ENCODE results near the gene COTL1. TPM values are rescaled to one million over a fixed set of nuclear protein-coding genes. Genes with fewer than 3 reads are reported as not detected.

Gene COTL1
- total RNA-seq, 1 donor, result 528 TPM

DNA sequence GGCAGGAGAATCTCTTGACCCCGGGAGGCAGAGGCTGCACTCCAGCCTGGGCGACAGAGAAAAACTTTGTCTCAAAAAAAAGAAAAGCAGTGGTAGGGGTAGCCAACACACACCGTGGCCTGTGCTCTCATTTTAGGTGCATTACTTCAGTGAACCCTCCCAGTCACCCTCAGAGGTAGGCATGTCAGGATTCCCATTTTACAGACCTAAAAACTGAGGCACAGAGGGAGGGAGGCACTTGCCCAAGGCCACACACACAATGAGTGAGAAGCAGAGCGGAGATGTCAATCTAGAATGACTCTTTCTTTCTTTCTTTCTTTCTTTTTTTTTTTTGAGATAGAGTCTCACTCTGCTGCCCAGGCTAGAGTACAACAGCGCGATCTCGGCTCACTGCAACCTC is 5.2 kb downstream of the COTL1 start:
- no peaks in the 10 kb centered on the region for H3K9me3 ChIP-seq (ENCODE audit: low read depth, low read length)
- no peak overlapping the region for H3K4me3 ChIP-seq (ENCODE audit: low read length)
- peaks cover 91% of the 10 kb centered on the region for H3K4me1 ChIP-seq (ENCODE audit: insufficient read depth, low read length)
- H3K27me3 ChIP-seq (ENCODE audit: insufficient read depth, low read length), result no peaks in the 10 kb centered on the region

DNA sequence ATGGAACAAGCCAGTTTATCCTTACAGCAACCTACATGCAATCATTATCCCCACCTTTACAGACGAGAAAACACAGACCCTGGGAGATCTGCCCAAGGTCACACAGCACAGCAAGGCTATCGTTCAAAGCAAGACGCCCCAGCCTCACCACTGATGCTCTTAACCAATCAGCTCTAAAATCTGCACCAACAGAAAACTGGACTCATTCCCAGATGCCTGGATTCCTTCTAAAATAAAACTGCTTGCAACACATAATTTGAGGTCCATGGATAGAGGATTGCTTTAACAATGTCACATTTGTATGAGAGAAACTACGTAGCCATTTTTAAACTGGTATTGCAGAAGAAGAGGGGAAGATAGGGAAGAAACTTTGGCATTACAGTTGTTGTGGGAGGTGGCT is 6.8 kb downstream of the COTL1 start:
- H3K9me3 ChIP-seq (ENCODE audit: low read depth, low read length), result no peaks in the 10 kb centered on the region
- H3K27me3 ChIP-seq (ENCODE audit: insufficient read depth, low read length), result no peaks in the 10 kb centered on the region
- peaks cover 97% of the 10 kb centered on the region for H3K4me1 ChIP-seq (ENCODE audit: insufficient read depth, low read length)
- no peak overlapping the region for H3K4me3 ChIP-seq (ENCODE audit: low read length)

DNA sequence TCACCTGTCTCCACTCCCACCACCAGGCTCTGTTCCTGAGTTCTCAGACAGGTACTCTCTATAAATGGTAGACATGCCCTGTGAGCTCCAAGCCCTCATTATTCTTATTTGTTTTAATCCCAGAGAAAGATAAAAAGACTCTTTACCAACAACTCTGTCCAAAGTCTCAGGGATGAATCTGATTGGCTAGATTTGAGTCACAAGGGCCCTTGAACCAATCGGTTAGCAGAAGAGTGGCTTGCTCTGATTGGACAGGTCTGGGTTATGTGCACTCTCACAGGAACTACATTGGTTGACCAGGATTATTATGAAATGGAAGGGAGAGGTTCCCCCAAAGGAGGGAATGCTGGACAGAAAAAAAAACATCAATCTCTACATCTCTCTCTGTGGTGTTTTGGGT is 7.5 kb downstream of the COTL1 start:
- H3K4me3 ChIP-seq (ENCODE audit: low read length), result no peak overlapping the region
- H3K9me3 ChIP-seq (ENCODE audit: low read depth, low read length), result no peaks in the 10 kb centered on the region
- no peaks in the 10 kb centered on the region for H3K27me3 ChIP-seq (ENCODE audit: insufficient read depth, low read length)
- H3K4me1 ChIP-seq (ENCODE audit: insufficient read depth, low read length), result peaks cover 97% of the 10 kb centered on the region

DNA sequence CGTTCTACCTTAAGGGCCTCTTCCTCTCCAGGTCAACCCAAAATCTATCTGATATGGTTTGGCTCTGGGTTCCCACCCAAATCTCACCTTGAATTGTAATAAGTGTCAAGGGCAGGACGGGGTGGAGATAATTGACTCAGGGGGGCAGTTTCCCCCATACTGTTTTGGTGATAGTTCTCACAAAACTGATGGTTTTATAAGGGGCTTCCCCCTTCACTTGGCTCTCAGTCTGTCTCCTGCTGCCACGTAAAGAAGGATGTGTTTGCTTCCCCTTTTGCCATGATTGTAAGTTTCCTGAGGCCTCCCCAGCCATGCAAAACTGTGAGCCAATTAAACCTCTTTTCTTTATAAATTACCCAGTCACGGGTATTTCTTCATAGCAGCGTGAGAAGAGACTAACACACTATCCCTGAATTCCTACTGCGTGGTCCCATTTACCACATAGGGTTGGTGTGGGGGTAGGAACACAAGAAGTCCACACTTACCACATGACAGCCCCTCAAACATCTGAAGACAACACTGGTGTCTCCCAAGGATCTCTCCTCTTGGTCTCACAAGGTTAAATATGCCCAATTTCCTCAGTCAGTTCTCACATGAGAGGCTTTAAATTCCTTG is 8.2 kb downstream of the COTL1 start:
- H3K27me3 ChIP-seq (ENCODE audit: insufficient read depth, low read length), result no peaks in the 10 kb centered on the region
- H3K9me3 ChIP-seq (ENCODE audit: low read depth, low read length), result no peaks in the 10 kb centered on the region
- H3K4me3 ChIP-seq (ENCODE audit: low read length), result no peak overlapping the region
- peaks cover 97% of the 10 kb centered on the region for H3K4me1 ChIP-seq (ENCODE audit: insufficient read depth, low read length)

DNA sequence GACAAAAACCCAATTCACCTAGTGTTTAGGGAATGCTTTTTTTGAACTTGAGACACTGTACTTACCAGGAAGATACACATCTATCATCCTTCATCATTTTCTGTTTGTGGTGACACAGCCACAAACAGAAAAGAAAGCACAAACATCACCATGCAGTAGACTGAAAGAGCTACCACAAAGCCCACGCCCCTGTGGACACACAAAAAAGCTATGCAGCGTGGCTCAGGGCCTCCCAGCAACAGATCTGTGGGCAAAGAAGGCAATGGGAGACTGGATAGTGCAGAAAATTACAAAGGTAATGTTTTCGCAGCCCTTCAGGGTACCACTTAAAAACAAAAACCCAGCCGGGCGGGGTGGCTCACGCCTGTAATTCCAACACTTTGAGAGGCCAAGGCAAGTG is 9.6 kb downstream of the COTL1 start:
- H3K4me1 ChIP-seq (ENCODE audit: insufficient read depth, low read length), result peaks cover 92% of the 10 kb centered on the region
- H3K4me3 ChIP-seq (ENCODE audit: low read length), result no peak overlapping the region
- no peaks in the 10 kb centered on the region for H3K27me3 ChIP-seq (ENCODE audit: insufficient read depth, low read length)
- H3K9me3 ChIP-seq (ENCODE audit: low read depth, low read length), result no peaks in the 10 kb centered on the region

DNA sequence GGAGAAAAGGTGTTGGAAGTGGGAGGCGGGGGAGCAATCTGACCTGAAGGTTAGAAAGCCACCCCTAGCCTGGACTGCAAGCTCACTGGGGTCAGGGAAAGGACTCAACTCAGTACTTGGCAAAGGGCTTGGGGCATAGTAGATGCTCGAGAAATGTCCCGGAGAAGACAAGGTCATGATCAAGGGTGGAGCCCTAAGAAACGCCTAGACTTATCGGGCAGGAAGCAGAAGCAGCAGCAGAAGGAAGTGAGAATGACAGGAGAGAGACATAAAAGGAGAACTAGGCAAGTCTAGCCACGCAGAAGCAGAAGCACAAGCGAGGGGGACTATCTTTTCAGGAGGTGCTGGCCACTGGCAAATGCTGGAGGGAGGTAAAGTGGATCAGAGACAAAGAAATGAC is 10.2 kb downstream of the COTL1 start:
- Histone ChIP-seq H3K27me3 (ENCODE audit: insufficient read depth, low read length) (no peaks in the 10 kb centered on the region), H3K9me3 (ENCODE audit: low read depth, low read length) (no peaks in the 10 kb centered on the region), H3K4me3 (ENCODE audit: low read length) (no peak overlapping the region), H3K4me1 (ENCODE audit: insufficient read depth, low read length) (peaks cover 92% of the 10 kb centered on the region)

DNA sequence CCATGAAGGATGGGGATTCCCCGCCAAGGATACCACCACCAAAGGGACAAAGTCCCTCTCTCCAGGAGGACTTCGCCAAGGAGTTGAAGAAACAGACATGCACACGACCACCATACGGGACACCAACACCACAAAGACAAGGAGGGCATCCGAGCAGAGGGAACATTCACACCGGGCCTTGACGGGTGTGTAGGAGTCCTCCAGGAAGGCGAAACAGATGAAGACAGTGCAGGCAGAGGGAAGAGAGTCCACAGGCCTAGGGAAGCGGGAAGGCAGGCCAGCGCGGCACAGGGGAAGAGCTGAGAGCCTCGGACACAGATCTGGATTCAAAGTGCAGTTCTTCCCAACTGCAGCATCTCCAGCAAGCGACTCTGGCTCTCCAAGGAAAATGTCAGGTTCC is 10.8 kb downstream of the COTL1 start:
- Histone ChIP-seq H3K27me3 (ENCODE audit: insufficient read depth, low read length) (no peaks in the 10 kb centered on the region), H3K4me3 (ENCODE audit: low read length) (no peak overlapping the region), H3K4me1 (ENCODE audit: insufficient read depth, low read length) (peaks cover 92% of the 10 kb centered on the region), H3K9me3 (ENCODE audit: low read depth, low read length) (no peaks in the 10 kb centered on the region)

DNA sequence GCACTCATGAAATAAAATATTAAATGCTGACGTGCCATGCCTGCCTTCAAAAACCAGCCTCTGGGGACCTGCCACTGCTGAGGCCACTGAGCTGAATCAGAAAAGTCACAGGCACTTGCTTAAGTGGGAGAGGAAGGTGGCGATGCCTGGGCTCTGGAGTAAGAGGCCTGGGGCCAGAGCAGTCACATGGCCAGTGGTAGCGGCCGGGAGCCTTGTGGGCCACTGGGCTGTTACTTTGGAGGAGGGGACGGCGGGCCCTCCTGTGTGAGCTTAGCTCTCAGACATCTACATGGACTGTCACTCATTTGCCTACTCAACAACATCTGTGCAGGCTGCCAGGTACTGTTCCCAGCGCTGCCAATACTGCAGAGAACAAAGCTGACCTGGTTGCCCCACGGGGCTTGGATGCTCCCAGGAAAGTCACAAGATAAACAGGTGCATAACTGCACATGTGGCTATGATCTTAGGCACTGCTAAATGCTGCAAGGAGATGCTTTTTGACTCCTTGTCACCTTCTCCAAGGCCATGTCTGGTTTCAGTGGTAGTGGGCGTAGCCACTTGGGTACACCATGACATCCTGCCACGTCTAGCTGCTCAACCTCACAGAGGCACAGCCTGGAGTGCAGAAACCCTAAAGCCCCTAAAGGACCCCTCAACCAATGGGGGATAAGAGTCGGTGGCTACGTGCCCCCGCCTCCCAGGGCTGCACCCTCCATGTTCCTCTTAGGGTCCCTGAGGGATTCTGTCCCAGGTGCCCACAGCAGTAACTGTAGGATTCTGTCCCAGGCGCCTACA is 11.6 kb downstream of the COTL1 start:
- peaks cover 94% of the 10 kb centered on the region for H3K4me1 ChIP-seq (ENCODE audit: insufficient read depth, low read length)
- H3K4me3 ChIP-seq (ENCODE audit: low read length), result no peak overlapping the region
- H3K9me3 ChIP-seq (ENCODE audit: low read depth, low read length), result no peaks in the 10 kb centered on the region
- H3K27me3 ChIP-seq (ENCODE audit: insufficient read depth, low read length), result no peaks in the 10 kb centered on the region

DNA sequence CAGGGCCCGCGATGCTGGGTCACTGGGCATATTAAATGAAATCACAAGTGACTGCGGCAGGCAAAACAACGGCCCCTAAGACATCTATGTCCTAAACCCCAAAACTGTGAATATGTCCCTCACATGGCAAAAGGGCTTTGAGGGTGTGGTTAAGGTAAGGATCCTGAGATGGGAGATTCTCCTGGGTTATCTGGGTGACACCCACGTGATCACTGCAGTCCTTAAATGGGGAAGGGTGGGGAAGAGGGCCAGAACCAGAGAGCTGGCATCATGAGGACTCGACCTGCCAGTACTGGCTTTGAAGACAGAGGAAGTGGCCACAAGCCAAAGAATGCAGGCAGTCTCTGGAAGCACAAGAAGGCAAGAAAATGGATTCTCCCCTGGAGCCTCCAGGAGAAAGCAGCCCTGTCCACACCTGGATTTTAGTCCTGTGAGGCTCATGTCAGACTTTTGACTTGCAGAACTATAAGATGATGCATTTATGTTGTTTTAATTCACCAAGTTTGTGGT is 12.5 kb downstream of the COTL1 start:
- H3K4me3 ChIP-seq (ENCODE audit: low read length), result no peak overlapping the region
- H3K27me3 ChIP-seq (ENCODE audit: insufficient read depth, low read length), result no peaks in the 10 kb centered on the region
- no peaks in the 10 kb centered on the region for H3K9me3 ChIP-seq (ENCODE audit: low read depth, low read length)
- H3K4me1 ChIP-seq (ENCODE audit: insufficient read depth, low read length), result peaks cover 95% of the 10 kb centered on the region

DNA sequence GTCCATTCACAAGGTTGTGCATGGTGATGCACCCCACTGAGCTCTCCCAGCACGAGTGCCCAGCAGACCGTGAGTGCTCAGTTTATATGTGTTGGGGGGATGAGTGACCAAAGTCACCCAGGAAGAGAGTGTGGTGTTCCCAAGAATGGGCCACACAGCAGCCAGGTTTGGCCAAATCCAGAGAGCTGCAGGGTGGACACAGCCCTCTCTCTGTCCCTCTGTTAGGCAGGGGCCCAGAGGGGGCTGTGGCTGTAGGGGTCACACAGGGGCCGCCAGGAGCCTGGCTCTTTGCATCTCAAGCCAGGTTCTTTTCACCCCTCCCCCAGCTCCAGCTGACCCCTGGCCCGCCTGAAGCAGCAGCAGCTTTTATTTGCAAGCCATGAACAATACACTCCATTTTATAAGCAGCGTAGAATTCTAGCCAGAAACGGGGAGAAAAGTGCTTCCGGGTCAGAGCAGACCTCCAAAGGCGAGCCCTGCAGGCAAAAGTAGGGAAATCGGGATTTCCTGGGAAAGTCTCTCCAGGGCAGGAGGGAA is 13.3 kb downstream of the COTL1 start:
- Histone ChIP-seq H3K9me3 (ENCODE audit: low read depth, low read length) (no peaks in the 10 kb centered on the region), H3K4me1 (ENCODE audit: insufficient read depth, low read length) (peaks cover 95% of the 10 kb centered on the region), H3K4me3 (ENCODE audit: low read length) (no peak overlapping the region), H3K27me3 (ENCODE audit: insufficient read depth, low read length) (no peaks in the 10 kb centered on the region)

DNA sequence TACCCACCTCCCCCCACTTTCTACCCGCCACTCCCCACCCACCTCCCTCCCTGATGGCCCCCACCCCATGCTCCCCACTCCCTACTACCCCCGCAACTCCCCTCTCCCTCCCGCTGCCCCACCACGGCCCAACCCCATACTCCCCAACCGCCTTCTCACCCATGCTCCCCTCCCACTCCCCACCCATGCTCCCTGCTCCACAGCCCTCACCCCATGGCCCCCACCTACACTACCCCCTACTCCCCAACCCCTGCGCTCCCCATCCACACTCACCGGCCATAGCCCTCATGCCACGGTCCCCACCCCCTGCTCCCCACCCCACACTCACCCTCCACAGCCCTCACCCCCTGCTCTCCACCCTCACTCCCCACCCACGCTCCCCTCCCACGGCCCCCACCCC is 13.9 kb downstream of the COTL1 start:
- Histone ChIP-seq H3K4me1 (ENCODE audit: insufficient read depth, low read length) (peaks cover 95% of the 10 kb centered on the region), H3K4me3 (ENCODE audit: low read length) (no peak overlapping the region), H3K27me3 (ENCODE audit: insufficient read depth, low read length) (no peaks in the 10 kb centered on the region), H3K9me3 (ENCODE audit: low read depth, low read length) (no peaks in the 10 kb centered on the region)

DNA sequence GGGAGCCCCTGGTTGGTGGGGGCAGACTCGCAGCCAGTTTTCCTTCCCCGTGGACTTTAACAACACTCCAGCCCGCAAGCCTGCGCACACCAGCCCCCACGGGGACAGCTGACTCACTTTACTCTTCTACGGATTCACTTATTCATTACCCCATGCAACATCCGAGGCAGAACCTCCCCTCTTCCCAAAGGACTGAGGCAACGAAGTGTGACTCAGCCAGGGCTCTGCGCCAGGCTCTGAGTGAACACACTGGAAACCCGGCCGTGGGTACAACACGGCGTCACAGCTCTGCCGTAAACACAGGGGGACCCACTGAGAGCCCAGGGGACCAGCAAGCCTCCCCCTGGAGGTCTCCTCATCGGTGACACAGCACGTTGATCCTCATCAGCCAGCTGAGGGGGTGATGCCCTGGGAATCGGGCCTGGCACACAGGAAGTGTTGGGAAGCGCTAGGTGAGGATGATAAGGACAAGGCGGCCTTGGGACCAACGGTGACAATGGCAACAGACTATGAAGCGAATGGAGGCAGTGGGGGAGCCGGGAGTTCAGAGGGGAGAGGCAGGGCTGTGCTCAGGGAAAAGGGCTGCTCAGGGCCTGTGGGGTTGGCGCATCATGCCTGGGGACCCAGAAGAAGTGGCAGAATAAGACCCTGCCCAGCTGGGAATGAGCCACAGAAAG is 14.6 kb downstream of the COTL1 start:
- H3K4me1 ChIP-seq (ENCODE audit: insufficient read depth, low read length), result peaks cover 93% of the 10 kb centered on the region
- H3K9me3 ChIP-seq (ENCODE audit: low read depth, low read length), result no peaks in the 10 kb centered on the region
- H3K27me3 ChIP-seq (ENCODE audit: insufficient read depth, low read length), result no peaks in the 10 kb centered on the region
- no peak overlapping the region for H3K4me3 ChIP-seq (ENCODE audit: low read length)

DNA sequence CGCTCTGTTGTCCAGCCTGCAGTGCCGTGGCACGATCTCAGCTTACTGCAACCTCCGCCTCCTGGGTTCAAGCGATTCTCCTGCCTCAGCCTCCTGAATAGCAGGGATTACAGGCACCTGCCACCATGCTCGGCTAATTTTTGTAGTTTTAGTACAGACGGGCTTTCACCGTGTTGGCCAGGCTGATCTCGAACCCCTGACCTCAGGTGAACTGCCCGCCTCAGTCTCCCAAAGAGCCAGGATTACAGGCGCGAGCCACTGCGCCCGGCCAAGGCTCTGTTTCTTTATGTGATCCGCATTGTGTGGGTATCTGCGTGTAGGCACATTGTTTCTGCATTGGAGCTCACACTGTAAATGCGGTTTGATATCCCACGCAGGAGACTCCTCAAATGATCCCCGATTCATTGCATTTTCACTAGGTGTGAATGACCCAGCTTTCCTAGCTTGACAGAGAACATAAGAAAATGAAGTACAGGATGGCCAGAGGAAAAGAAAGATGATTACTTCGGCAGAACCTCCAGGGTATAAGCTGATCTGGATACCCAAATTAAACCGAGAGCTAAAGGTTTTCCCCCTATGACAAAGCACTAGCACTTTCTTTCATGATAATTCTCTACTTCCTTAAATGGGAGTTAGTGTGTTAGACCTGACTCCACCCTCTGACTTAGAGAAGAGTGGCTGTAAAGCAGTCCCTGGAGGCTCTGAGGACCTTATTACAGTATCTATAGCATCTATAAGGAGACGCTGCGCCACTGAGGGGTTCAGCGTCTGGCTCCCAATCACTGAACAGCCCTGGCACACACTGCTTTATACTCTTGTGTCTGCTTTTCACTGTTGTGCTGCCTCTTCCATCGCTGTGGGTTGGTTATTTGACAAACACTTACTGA is 17.3 kb downstream of the COTL1 start:
- Histone ChIP-seq H3K4me3 (ENCODE audit: low read length) (peak overlapping the region; percentile 14), H3K9me3 (ENCODE audit: low read depth, low read length) (no peaks in the 10 kb centered on the region), H3K27me3 (ENCODE audit: insufficient read depth, low read length) (no peaks in the 10 kb centered on the region), H3K4me1 (ENCODE audit: insufficient read depth, low read length) (peaks cover 92% of the 10 kb centered on the region)

DNA sequence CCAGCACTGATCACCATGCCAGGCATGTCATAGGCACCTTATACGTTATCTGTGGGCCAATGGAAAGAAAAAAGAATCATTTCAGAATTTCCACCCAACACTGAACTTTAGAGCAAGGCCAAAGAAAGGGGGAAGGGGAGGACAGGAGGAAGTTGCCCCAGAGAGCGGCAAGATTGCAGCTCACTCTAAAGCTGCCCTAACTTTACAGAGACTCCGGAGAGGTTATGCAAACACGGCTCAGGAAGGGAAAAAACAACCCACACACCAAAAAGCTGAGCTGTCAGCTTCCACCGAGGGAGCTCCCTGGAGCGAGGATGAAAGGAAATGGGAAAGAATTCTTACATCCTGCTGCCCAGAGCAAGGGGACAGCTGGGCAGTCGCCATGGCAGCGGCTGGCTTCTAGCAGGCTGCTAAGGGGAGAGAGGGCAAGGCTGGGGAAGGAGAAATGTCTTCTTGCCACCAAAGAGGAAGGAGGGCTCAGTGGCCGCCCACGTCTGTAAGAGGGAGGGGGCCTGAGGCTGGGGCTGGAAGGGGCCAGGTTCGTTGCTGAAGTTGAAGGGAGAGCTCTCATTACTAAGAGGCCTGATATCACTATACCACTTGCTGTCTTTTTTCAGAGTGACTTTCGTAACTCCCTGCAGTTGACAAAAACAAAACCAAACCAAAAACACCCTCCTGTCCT is 18.2 kb downstream of the COTL1 start:
- H3K9me3 ChIP-seq (ENCODE audit: low read depth, low read length), result no peaks in the 10 kb centered on the region
- H3K4me1 ChIP-seq (ENCODE audit: insufficient read depth, low read length), result peaks cover 92% of the 10 kb centered on the region
- H3K4me3 ChIP-seq (ENCODE audit: low read length), result peak overlapping the region; percentile 14
- H3K27me3 ChIP-seq (ENCODE audit: insufficient read depth, low read length), result no peaks in the 10 kb centered on the region
